HEK293 (cell line): Measurements from ENCODE around the gene SRP72.
A peak's percentile ranks its signal among the peaks of the same experiment; 100 is the strongest.

ENCODE experiments used
- CTCF ChIA-PET: fragments of 350-600 bp; formaldehyde crosslinking; extraction: SDS; loops from one replicate; lab custom pipeline; 2021; ENCODE audit warnings: antibody characterized with exemption; lab: Yijun Ruan, JAX
- POLR2A ChIA-PET: fragments of 300-600 bp; formaldehyde crosslinking; extraction: SDS; loops from one replicate; lab custom pipeline; 2020; ENCODE audit warnings: antibody characterized with exemption, inconsistent platforms; lab: Yijun Ruan, JAX
- H3K27ac ChIP-seq: fragments of 200-500 bp; sonication (Bioruptor generic); 2 replicates; pipeline ENCODE4 v1.5.1; 2014; ENCODE audit warnings: low read depth, low read length, control low read depth, inconsistent platforms; ENCODE audit errors: extremely low read depth
- H3K36me3 ChIP-seq, 2 experiments: fragments of 200-500 bp in 1 of 2; sonication (Bioruptor generic) in 1 of 2; 1 replicate in 1 of 2; 2 replicates in 1 of 2; pipeline ENCODE4 v1.5.1; 2014 to 2017; ENCODE audit warnings: inconsistent platforms in 2 of 2, low read length in 2 of 2; ENCODE audit not compliant: control insufficient read depth in 2 of 2, insufficient read depth in 1 of 2
- H3K4me1 ChIP-seq: fragments of 200-500 bp; sonication (Bioruptor generic); 2 replicates; pipeline ENCODE4 v1.5.1; 2014; ENCODE audit warnings: mild to moderate bottlenecking, low read length, inconsistent platforms; ENCODE audit not compliant: control insufficient read depth, insufficient read depth
- H3K4me3 ChIP-seq: 2 replicates; pipeline ENCODE4 v1.5.1; 2011; ENCODE audit warnings: low read depth, mild to moderate bottlenecking, control low read depth, low read length, moderate library complexity
- H3K9me3 ChIP-seq: fragments of 200-500 bp; sonication (Bioruptor generic); 2 replicates; pipeline ENCODE4 v1.5.1; 2014; ENCODE audit warnings: low read depth, low read length, inconsistent platforms; ENCODE audit not compliant: control insufficient read depth, insufficient read depth
- BCL11A ChIP-seq: fragments of 450-650 bp; formaldehyde crosslinking; IDR thresholded peaks from 2 replicates; pipeline ENCODE4 v1.5.1; 2016; ENCODE audit warnings: low read depth, missing biosample characterization, missing genetic modification characterization
- BCL6B ChIP-seq: fragments of 450-650 bp; formaldehyde crosslinking; IDR thresholded peaks from 2 replicates; pipeline ENCODE4 v1.5.1; 2017; ENCODE audit warnings: missing biosample characterization, missing genetic modification characterization
- REPIN1 ChIP-seq: fragments of 450-650 bp; formaldehyde crosslinking; IDR thresholded peaks from 2 replicates; pipeline ENCODE4 v1.5.1; 2017; ENCODE audit warnings: missing biosample characterization, missing genetic modification characterization, low read depth
- SCRT2 ChIP-seq: fragments of 450-650 bp; formaldehyde crosslinking; IDR thresholded peaks from 2 replicates; pipeline ENCODE4 v1.5.1; 2016; ENCODE audit warnings: missing biosample characterization, missing genetic modification characterization
- SETDB1 ChIP-seq: IDR thresholded peaks from one replicate; pipeline ENCODE4 v1.6.1; 2017; ENCODE audit warnings: mild to moderate bottlenecking, low read length, moderate library complexity, mixed read lengths; ENCODE audit not compliant: insufficient read length
- SP3 ChIP-seq: fragments of 450-650 bp; formaldehyde crosslinking; IDR thresholded peaks from 2 replicates; pipeline ENCODE4 v1.5.1; 2016; ENCODE audit warnings: missing biosample characterization, missing genetic modification characterization
- TCF7L2 ChIP-seq: IDR thresholded peaks from 2 replicates; pipeline ENCODE4 v1.6.1; 2011; ENCODE audit warnings: low read depth, mild to moderate bottlenecking, inconsistent platforms, low read length, moderate library complexity, borderline replicate concordance
- ZBTB48 ChIP-seq: fragments of 450-650 bp; formaldehyde crosslinking; IDR thresholded peaks from 2 replicates; pipeline ENCODE4 v1.5.1; 2016; ENCODE audit warnings: missing biosample characterization, missing genetic modification characterization
- ZBTB8A ChIP-seq: fragments of 450-650 bp; formaldehyde crosslinking; IDR thresholded peaks from 2 replicates; pipeline ENCODE4 v1.5.1; 2016; ENCODE audit warnings: missing biosample characterization, missing genetic modification characterization
- ZNF140 ChIP-seq: fragments of 450-650 bp; formaldehyde crosslinking; IDR thresholded peaks from 2 replicates; pipeline ENCODE4 v1.5.1; 2016; ENCODE audit warnings: missing biosample characterization, missing genetic modification characterization
- ZNF16 ChIP-seq: fragments of 450-650 bp; formaldehyde crosslinking; IDR thresholded peaks from 2 replicates; pipeline ENCODE4 v1.5.1; 2016; ENCODE audit warnings: low read depth, missing biosample characterization, missing genetic modification characterization
- ZNF23 ChIP-seq: fragments of 450-650 bp; formaldehyde crosslinking; IDR thresholded peaks from 2 replicates; pipeline ENCODE4 v1.5.1; 2016; ENCODE audit warnings: missing biosample characterization, missing genetic modification characterization, borderline replicate concordance
- ZNF24 ChIP-seq: fragments of 450-650 bp; formaldehyde crosslinking; IDR thresholded peaks from 2 replicates; pipeline ENCODE4 v1.5.1; 2016; ENCODE audit warnings: missing biosample characterization, missing genetic modification characterization
- ZNF354C ChIP-seq: fragments of 450-650 bp; formaldehyde crosslinking; IDR thresholded peaks from 2 replicates; pipeline ENCODE4 v1.5.1; 2016; ENCODE audit warnings: missing biosample characterization, missing genetic modification characterization, low read depth, borderline replicate concordance
- ZNF571 ChIP-seq: fragments of 450-650 bp; formaldehyde crosslinking; IDR thresholded peaks from 2 replicates; pipeline ENCODE4 v1.5.0; 2017; ENCODE audit warnings: missing biosample characterization, missing genetic modification characterization
- ZNF670 ChIP-seq: fragments of 450-650 bp; formaldehyde crosslinking; IDR thresholded peaks from 2 replicates; pipeline ENCODE4 v1.5.1; 2016; ENCODE audit warnings: missing biosample characterization, missing genetic modification characterization, low read depth
- ZNF747 ChIP-seq: fragments of 450-650 bp; formaldehyde crosslinking; IDR thresholded peaks from 2 replicates; pipeline ENCODE4 v1.5.1; 2016; ENCODE audit warnings: missing biosample characterization, missing genetic modification characterization
- TF ChIP-seq, protein P1 (sequence below): fragments of 450-650 bp; formaldehyde crosslinking; IDR thresholded peaks from 2 replicates; pipeline ENCODE4 v1.5.1; 2016; ENCODE audit warnings: missing biosample characterization, missing genetic modification characterization
- TF ChIP-seq, protein P2 (sequence below): fragments of 450-650 bp; formaldehyde crosslinking; IDR thresholded peaks from 2 replicates; pipeline ENCODE4 v1.5.1; 2016; ENCODE audit warnings: missing biosample characterization, missing genetic modification characterization
- TF ChIP-seq, protein P3 (sequence below): fragments of 450-650 bp; formaldehyde crosslinking; IDR thresholded peaks from 2 replicates; pipeline ENCODE4 v1.5.1; 2016; ENCODE audit warnings: missing biosample characterization, missing genetic modification characterization
- TF ChIP-seq, protein P4 (sequence below): fragments of 450-650 bp; formaldehyde crosslinking; optimal IDR thresholded peaks from 2 replicates; pipeline ENCODE3; 2016; ENCODE audit warnings: missing biosample characterization, mild to moderate bottlenecking, missing genetic modification characterization
- TF ChIP-seq, protein P5 (sequence below): fragments of 450-650 bp; formaldehyde crosslinking; IDR thresholded peaks from 2 replicates; pipeline ENCODE4 v1.5.1; 2017; ENCODE audit warnings: missing biosample characterization, missing genetic modification characterization

Gene SRP72

DNA sequence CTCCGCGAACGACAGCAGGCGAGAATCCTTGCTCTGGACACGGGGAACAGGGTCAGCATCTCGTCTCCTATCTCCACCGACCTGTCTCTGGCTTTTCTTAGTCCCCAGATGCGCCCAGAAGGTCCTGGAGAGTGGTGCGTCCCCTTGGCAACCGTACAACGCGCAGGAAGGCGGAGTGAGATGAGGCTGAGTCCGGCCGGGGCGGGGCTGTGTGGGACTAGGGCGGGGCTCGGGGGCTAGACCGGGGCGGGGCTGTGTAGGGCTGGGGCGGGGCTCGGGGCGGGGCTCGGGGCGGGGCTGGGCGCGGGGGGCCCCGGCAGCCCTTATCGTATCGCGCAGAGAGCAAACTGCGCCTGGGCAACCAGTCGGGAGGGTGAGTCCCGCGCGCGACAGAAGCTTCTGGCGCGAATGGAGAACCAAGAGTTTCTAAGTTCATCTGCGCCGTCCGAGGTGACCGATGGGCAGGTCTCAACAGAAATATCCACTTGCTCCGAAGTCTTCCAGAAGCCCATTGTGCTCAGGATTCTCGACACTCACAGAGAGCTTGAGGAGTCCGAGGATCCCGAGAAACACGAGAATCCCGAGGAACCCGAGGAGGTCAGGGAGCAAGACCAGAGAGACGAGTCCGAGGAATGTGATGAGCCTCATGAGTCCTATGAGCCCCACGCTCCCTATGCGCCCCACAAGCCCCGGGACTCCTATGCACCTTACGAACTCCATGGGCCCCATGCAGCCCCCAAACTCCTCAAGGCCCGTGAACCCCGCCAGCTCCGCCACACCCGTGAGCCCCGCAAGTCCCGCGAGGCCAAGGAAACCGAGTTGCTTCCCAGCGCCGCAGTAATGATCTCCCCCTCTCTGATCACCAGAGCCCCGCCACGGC lies 63.1 kb downstream of the SRP72 start:
- H3K4me3 ChIP-seq: peak overlapping the region; percentile 48
- H3K27ac ChIP-seq: no peak overlapping the region
- ChIA-PET POLR2A (no interaction called here), CTCF (interaction anchor here (0.7 to 0.9 kb wide), 2 partner anchors 14 to 312 kb away, joined by 3 to 5 read pairs; no protein-coding TSS in a partner anchor)
- no peaks in the 10 kb centered on the region for H3K4me1 ChIP-seq
- H3K36me3 ChIP-seq: no peaks in the 10 kb centered on the region
- H3K9me3 ChIP-seq: no peaks in the 10 kb centered on the region
- no peak for TF ChIP-seq ZNF354C
- TF ChIP-seq SP3 (tag by site-specific recombination): peak; percentile 38; the same call in 1 of the 2 replicates
- no peak for TF ChIP-seq TCF7L2
- no peak for TF ChIP-seq ZNF140 (tag by site-specific recombination)
- TF ChIP-seq ZNF16: no peak
- TF ChIP-seq ZNF24: no peak
- TF ChIP-seq ZNF747 (tag by site-specific recombination): no peak
- TF ChIP-seq, protein P1, sequence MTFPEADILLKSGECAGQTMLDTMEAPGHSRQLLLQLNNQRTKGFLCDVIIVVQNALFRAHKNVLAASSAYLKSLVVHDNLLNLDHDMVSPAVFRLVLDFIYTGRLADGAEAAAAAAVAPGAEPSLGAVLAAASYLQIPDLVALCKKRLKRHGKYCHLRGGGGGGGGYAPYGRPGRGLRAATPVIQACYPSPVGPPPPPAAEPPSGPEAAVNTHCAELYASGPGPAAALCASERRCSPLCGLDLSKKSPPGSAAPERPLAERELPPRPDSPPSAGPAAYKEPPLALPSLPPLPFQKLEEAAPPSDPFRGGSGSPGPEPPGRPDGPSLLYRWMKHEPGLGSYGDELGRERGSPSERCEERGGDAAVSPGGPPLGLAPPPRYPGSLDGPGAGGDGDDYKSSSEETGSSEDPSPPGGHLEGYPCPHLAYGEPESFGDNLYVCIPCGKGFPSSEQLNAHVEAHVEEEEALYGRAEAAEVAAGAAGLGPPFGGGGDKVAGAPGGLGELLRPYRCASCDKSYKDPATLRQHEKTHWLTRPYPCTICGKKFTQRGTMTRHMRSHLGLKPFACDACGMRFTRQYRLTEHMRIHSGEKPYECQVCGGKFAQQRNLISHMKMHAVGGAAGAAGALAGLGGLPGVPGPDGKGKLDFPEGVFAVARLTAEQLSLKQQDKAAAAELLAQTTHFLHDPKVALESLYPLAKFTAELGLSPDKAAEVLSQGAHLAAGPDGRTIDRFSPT: no peak
- no peak for TF ChIP-seq SETDB1
- no peak for TF ChIP-seq ZBTB8A (tag by site-specific recombination)
- 0 out of 2 replicates have a peak, but pooled peaks have one; percentile 16 for TF ChIP-seq ZBTB48 (tag by site-specific recombination)
- no peak for TF ChIP-seq REPIN1 (tag by site-specific recombination)
- no peak for TF ChIP-seq ZNF23 (tag by site-specific recombination)
- TF ChIP-seq, protein P2, sequence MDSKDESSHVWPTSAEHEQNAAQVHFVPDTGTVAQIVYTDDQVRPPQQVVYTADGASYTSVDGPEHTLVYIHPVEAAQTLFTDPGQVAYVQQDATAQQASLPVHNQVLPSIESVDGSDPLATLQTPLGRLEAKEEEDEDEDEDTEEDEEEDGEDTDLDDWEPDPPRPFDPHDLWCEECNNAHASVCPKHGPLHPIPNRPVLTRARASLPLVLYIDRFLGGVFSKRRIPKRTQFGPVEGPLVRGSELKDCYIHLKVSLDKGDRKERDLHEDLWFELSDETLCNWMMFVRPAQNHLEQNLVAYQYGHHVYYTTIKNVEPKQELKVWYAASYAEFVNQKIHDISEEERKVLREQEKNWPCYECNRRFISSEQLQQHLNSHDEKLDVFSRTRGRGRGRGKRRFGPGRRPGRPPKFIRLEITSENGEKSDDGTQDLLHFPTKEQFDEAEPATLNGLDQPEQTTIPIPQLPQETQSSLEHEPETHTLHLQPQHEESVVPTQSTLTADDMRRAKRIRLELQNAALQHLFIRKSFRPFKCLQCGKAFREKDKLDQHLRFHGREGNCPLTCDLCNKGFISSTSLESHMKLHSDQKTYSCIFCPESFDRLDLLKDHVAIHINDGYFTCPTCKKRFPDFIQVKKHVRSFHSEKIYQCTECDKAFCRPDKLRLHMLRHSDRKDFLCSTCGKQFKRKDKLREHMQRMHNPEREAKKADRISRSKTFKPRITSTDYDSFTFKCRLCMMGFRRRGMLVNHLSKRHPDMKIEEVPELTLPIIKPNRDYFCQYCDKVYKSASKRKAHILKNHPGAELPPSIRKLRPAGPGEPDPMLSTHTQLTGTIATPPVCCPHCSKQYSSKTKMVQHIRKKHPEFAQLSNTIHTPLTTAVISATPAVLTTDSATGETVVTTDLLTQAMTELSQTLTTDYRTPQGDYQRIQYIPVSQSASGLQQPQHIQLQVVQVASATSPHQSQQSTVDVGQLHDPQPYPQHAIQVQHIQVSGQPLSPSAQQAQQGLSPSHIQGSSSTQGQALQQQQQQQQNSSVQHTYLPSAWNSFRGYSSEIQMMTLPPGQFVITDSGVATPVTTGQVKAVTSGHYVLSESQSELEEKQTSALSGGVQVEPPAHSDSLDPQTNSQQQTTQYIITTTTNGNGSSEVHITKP (tag by site-specific recombination): 0 out of 2 replicates have a peak, but pooled peaks have one; percentile 38
- TF ChIP-seq, protein P3, sequence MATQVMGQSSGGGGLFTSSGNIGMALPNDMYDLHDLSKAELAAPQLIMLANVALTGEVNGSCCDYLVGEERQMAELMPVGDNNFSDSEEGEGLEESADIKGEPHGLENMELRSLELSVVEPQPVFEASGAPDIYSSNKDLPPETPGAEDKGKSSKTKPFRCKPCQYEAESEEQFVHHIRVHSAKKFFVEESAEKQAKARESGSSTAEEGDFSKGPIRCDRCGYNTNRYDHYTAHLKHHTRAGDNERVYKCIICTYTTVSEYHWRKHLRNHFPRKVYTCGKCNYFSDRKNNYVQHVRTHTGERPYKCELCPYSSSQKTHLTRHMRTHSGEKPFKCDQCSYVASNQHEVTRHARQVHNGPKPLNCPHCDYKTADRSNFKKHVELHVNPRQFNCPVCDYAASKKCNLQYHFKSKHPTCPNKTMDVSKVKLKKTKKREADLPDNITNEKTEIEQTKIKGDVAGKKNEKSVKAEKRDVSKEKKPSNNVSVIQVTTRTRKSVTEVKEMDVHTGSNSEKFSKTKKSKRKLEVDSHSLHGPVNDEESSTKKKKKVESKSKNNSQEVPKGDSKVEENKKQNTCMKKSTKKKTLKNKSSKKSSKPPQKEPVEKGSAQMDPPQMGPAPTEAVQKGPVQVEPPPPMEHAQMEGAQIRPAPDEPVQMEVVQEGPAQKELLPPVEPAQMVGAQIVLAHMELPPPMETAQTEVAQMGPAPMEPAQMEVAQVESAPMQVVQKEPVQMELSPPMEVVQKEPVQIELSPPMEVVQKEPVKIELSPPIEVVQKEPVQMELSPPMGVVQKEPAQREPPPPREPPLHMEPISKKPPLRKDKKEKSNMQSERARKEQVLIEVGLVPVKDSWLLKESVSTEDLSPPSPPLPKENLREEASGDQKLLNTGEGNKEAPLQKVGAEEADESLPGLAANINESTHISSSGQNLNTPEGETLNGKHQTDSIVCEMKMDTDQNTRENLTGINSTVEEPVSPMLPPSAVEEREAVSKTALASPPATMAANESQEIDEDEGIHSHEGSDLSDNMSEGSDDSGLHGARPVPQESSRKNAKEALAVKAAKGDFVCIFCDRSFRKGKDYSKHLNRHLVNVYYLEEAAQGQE (tag by site-specific recombination): 0 out of 2 replicates have a peak, but pooled peaks have one; percentile 14
- no peak for TF ChIP-seq BCL11A
- TF ChIP-seq, protein P4, sequence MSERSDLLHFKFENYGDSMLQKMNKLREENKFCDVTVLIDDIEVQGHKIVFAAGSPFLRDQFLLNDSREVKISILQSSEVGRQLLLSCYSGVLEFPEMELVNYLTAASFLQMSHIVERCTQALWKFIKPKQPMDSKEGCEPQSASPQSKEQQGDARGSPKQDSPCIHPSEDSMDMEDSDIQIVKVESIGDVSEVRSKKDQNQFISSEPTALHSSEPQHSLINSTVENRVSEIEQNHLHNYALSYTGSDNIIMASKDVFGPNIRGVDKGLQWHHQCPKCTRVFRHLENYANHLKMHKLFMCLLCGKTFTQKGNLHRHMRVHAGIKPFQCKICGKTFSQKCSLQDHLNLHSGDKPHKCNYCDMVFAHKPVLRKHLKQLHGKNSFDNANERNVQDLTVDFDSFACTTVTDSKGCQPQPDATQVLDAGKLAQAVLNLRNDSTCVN (tag by site-specific recombination): peak; percentile 13
- no peak for TF ChIP-seq SCRT2 (tag by site-specific recombination)
- TF ChIP-seq ZNF571 (tag by site-specific recombination): no peak
- TF ChIP-seq BCL6B (tag by site-specific recombination): no peak
- TF ChIP-seq ZNF670 (tag by site-specific recombination): no peak
- TF ChIP-seq, protein P5, sequence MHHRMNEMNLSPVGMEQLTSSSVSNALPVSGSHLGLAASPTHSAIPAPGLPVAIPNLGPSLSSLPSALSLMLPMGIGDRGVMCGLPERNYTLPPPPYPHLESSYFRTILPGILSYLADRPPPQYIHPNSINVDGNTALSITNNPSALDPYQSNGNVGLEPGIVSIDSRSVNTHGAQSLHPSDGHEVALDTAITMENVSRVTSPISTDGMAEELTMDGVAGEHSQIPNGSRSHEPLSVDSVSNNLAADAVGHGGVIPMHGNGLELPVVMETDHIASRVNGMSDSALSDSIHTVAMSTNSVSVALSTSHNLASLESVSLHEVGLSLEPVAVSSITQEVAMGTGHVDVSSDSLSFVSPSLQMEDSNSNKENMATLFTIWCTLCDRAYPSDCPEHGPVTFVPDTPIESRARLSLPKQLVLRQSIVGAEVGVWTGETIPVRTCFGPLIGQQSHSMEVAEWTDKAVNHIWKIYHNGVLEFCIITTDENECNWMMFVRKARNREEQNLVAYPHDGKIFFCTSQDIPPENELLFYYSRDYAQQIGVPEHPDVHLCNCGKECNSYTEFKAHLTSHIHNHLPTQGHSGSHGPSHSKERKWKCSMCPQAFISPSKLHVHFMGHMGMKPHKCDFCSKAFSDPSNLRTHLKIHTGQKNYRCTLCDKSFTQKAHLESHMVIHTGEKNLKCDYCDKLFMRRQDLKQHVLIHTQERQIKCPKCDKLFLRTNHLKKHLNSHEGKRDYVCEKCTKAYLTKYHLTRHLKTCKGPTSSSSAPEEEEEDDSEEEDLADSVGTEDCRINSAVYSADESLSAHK (tag by site-specific recombination): no peak
